ENCODE results near the gene EHD2. TPM values are rescaled to one million over a fixed set of nuclear protein-coding genes. Genes with fewer than 3 reads are reported as not detected.
"Not testable (repeated sequence)": the region's sequence is repeated elsewhere in the genome, so short reads cannot be mapped to it uniquely, and the experiment has no call there.

The EHD2 gene
- total RNA-seq, 1 experiment from 2014 or later = not detected

- in situ Hi-C loops (cut with HindIII; ENCODE audit: low sequenced_read_pairs) = no loop called here
Measured at GRCh38 chr19:47761566-47761965, 48.3 kb downstream of the EHD2 start.

GRCh38 chr19:47762151-47762550 lies 48.9 kb downstream of the EHD2 start:
- in situ Hi-C loops (cut with HindIII; ENCODE audit: low sequenced_read_pairs) = no loop called here
- no peak for DNase-seq (ENCODE audit: low spot score)

More at GRCh38 chr19:47761566-47761965, 48.3 kb downstream of the EHD2 start:
- DNase-seq (ENCODE audit: low spot score) = no peak

GRCh38 chr19:47762615-47763308 lies 49.5 kb downstream of the EHD2 start:
- no peak for DNase-seq (ENCODE audit: low spot score)
- in situ Hi-C loops (cut with HindIII; ENCODE audit: low sequenced_read_pairs) = no loop called here

GRCh38 chr19:47764705-47765104 lies 51.5 kb downstream of the EHD2 start:
- DNase-seq (ENCODE audit: low spot score); in situ Hi-C loops (cut with HindIII; ENCODE audit: low sequenced_read_pairs): not testable (repeated sequence)

GRCh38 chr19:47765523-47766358 lies 52.5 kb downstream of the EHD2 start:
- DNase-seq (ENCODE audit: low spot score) = peak; percentile 59
- in situ Hi-C loops (cut with HindIII; ENCODE audit: low sequenced_read_pairs) = no loop called here

- DNase-seq (ENCODE audit: low spot score) = no peak
- in situ Hi-C loops (cut with HindIII; ENCODE audit: low sequenced_read_pairs) = no loop called here
Measured at GRCh38 chr19:47766359-47766620, 53.1 kb downstream of the EHD2 start.

- no peak for DNase-seq (ENCODE audit: low spot score)
- in situ Hi-C loops (cut with HindIII; ENCODE audit: low sequenced_read_pairs) = no loop called here
Measured at GRCh38 chr19:47766670-47767069, 53.4 kb downstream of the EHD2 start.

GRCh38 chr19:47767349-47767748 lies 54.1 kb downstream of the EHD2 start:
- in situ Hi-C loops (cut with HindIII; ENCODE audit: low sequenced_read_pairs) = no loop called here
- DNase-seq (ENCODE audit: low spot score) = no peak

GRCh38 chr19:47768604-47769003 lies 55.4 kb downstream of the EHD2 start:
- no peak for DNase-seq (ENCODE audit: low spot score)
- in situ Hi-C loops (cut with HindIII; ENCODE audit: low sequenced_read_pairs) = no loop called here

GRCh38 chr19:47769534-47769933 lies 56.3 kb downstream of the EHD2 start:
- in situ Hi-C loops (cut with HindIII; ENCODE audit: low sequenced_read_pairs) = no loop called here
- no peak for DNase-seq (ENCODE audit: low spot score)

- DNase-seq (ENCODE audit: low spot score); in situ Hi-C loops (cut with HindIII; ENCODE audit: low sequenced_read_pairs): not testable (repeated sequence)
Measured at GRCh38 chr19:47771291-47771690, 58.1 kb downstream of the EHD2 start.

- DNase-seq (ENCODE audit: low spot score) = no peak
- in situ Hi-C loops (cut with HindIII; ENCODE audit: low sequenced_read_pairs) = no loop called here
Measured at GRCh38 chr19:47776568-47776967, 63.3 kb downstream of the EHD2 start.

- in situ Hi-C loops (cut with HindIII; ENCODE audit: low sequenced_read_pairs); DNase-seq (ENCODE audit: low spot score): not testable (repeated sequence)
Measured at GRCh38 chr19:47777245-47778048, 64.2 kb downstream of the EHD2 start.

GRCh38 chr19:47778049-47778953 lies 65.1 kb downstream of the EHD2 start, which contains the start of gene SELENOW:
SELENOW (plus strand) TSS chr19:47778703; CDS start chr19:47778786, 83 bp downstream.
- DNase-seq (ENCODE audit: low spot score) = peak; percentile 82
- in situ Hi-C loops (cut with HindIII; ENCODE audit: low sequenced_read_pairs) = no loop called here

- in situ Hi-C loops (cut with HindIII; ENCODE audit: low sequenced_read_pairs) = no loop called here
- DNase-seq (ENCODE audit: low spot score) = peak; percentile 67
Measured at GRCh38 chr19:47778954-47779351, 65.7 kb downstream of the EHD2 start.

GRCh38 chr19:47779524-47780214 lies 66.4 kb downstream of the EHD2 start:
- in situ Hi-C loops (cut with HindIII; ENCODE audit: low sequenced_read_pairs) = no loop called here
- DNase-seq (ENCODE audit: low spot score) = peak; percentile 81

- in situ Hi-C loops (cut with HindIII; ENCODE audit: low sequenced_read_pairs) = no loop called here
- DNase-seq (ENCODE audit: low spot score) = peak; percentile 11
Measured at GRCh38 chr19:47780215-47780551, 67.0 kb downstream of the EHD2 start.

- peak; percentile 85 for DNase-seq (ENCODE audit: low spot score)
- in situ Hi-C loops (cut with HindIII; ENCODE audit: low sequenced_read_pairs) = no loop called here
Measured at GRCh38 chr19:47781590-47782262, 68.5 kb downstream of the EHD2 start.
